HG03558 (cell line): ENCODE measurements around the gene APBB1IP.
A peak's percentile ranks its signal among the peaks of the same experiment; 100 is the strongest.
"Not testable (repeated sequence)": the region's sequence is repeated elsewhere in the genome, so short reads cannot be mapped to it uniquely, and the experiment has no call there.

Source experiments
- ATAC-seq: cut with Tn5 transposase; IDR thresholded peaks from one replicate; pipeline ENCODE4 v1.9.1; 2021; ENCODE audit warnings: moderate number of reproducible peaks; ENCODE audit not compliant: unreplicated experiment; ENCODE audit errors: extremely low read depth

Gene APBB1IP

GRCh38 chr10:26437637-26438461 is at the start of gene APBB1IP:
Gene APBB1IP (plus strand): TSS chr10:26438341. CDS start chr10:26492327, 53,986 bp downstream.
- ATAC-seq, result no peak

- ATAC-seq, result no peak
Observed at GRCh38 chr10:26389533-26389932, 48.6 kb upstream of the APBB1IP start.

GRCh38 chr10:26391701-26392695 is 46.1 kb upstream of the APBB1IP start:
- ATAC-seq, result no peak

- ATAC-seq, result not testable (repeated sequence)
Observed at GRCh38 chr10:26398353-26398752, 39.8 kb upstream of the APBB1IP start.

GRCh38 chr10:26407406-26407969 is 30.7 kb upstream of the APBB1IP start:
- no peak for ATAC-seq

- ATAC-seq, result no peak
Observed at GRCh38 chr10:26408858-26409494, 29.2 kb upstream of the APBB1IP start.

- ATAC-seq, result no peak
Observed at GRCh38 chr10:26410356-26410755, 27.8 kb upstream of the APBB1IP start.

- no peak for ATAC-seq
Observed at GRCh38 chr10:26412932-26413331, 25.2 kb upstream of the APBB1IP start.

GRCh38 chr10:26413375-26413774 is 24.8 kb upstream of the APBB1IP start:
- no peak for ATAC-seq

- no peak for ATAC-seq
Observed at GRCh38 chr10:26417136-26417535, 21.0 kb upstream of the APBB1IP start.

- ATAC-seq, result no peak
Observed at GRCh38 chr10:26422977-26423376, 15.2 kb upstream of the APBB1IP start.

GRCh38 chr10:26423722-26424121 is 14.4 kb upstream of the APBB1IP start:
- ATAC-seq, result no peak

- peak; percentile 90 for ATAC-seq
Observed at GRCh38 chr10:26430641-26431163, 7.4 kb upstream of the APBB1IP start.

GRCh38 chr10:26432938-26433337 is 5.2 kb upstream of the APBB1IP start:
- no peak for ATAC-seq

- ATAC-seq, result no peak
Observed at GRCh38 chr10:26435852-26436251, 2.3 kb upstream of the APBB1IP start.

GRCh38 chr10:26436848-26437247 is 1.3 kb upstream of the APBB1IP start:
- ATAC-seq, result no peak

- ATAC-seq, result no peak
Observed at GRCh38 chr10:26438534-26439341, 597 bp downstream of the APBB1IP start.

- ATAC-seq, result no peak
Observed at GRCh38 chr10:26439406-26440087, 1.4 kb downstream of the APBB1IP start.

GRCh38 chr10:26440088-26440470 is 1.9 kb downstream of the APBB1IP start:
- ATAC-seq, result no peak
